ENCODE measurements around the gene STPG1.

GRCh38 chr1:24379733-24380315 is 33.8 kb downstream of the STPG1 start:
- TF ChIP-seq CTCF (IDR thresholded peaks at IDR 0.05; ENCODE audit: insufficient read depth, low read depth, low read length), result no peak
- TF ChIP-seq EZH2 (IDR thresholded peaks at IDR 0.05; ENCODE audit: insufficient read depth, low read length), result no peak

Measured in astrocyte (in vitro differentiated cells and primary cell).